PC-3 (cell line): ENCODE data around the gene CHST8. TPM values are rescaled to one million over a fixed set of nuclear protein-coding genes. Genes with fewer than 3 reads are reported as not detected.

Source experiments
- ATAC-seq: fragments of 200-7000 bp; cut with Tn5 transposase; 2 replicates; pipeline ENCODE4 v1.9.1; 2020; ENCODE audit warnings: mild to moderate bottlenecking, moderate library complexity
- BruUV-seq: library from RNA; stranded (reverse); fragments of 400-500 nt; replicated peaks from 2 replicates; lab custom pipeline; 2021; lab: Mats Ljungman, UMichigan
- CTCF ChIA-PET: fragments of 300-600 bp; sonication (Branson Sonifier 250); formaldehyde crosslinking; loops from one replicate; lab custom pipeline; 2022; ENCODE audit warnings: antibody characterized with exemption; lab: Charles Lee
- POLR2A ChIA-PET: fragments of 300-600 bp; sonication (Branson Sonifier 250); formaldehyde crosslinking; loops from one replicate; lab custom pipeline; 2022; ENCODE audit warnings: antibody characterized with exemption; ENCODE audit not compliant: unreplicated experiment; lab: Charles Lee
- DNase-seq: peaks from one replicate; pipeline ENCODE4 v3.0.0-alpha.2; 2015
- H2AFZ ChIP-seq: fragments of 300-600 bp; sonication (generic); 2 replicates; pipeline ENCODE4 v1.6.0; 2016; ENCODE audit warnings: antibody characterized with exemption, low read length
- H3F3A ChIP-seq: fragments of 300-600 bp; sonication (generic); one replicate; pipeline ENCODE4 v1.6.0; 2017; ENCODE audit warnings: antibody characterized with exemption, low read length, control low read depth, mild to moderate bottlenecking; ENCODE audit not compliant: unreplicated experiment
- H3K27ac ChIP-seq: fragments of 300-600 bp; sonication (generic); 2 replicates; pipeline ENCODE4 v1.5.1; 2016; ENCODE audit warnings: mild to moderate bottlenecking, low read length
- H3K27me3 ChIP-seq: fragments of 300-600 bp; sonication (generic); 2 replicates; pipeline ENCODE4 v1.6.1; 2016; ENCODE audit warnings: low read length, mixed read lengths
- H3K36me3 ChIP-seq: fragments of 300-600 bp; sonication (generic); 2 replicates; pipeline ENCODE4 v1.6.1; 2016; ENCODE audit warnings: low read depth, mixed run types, low read length, mixed read lengths
- H3K4me1 ChIP-seq: fragments of 300-600 bp; sonication (generic); 2 replicates; pipeline ENCODE4 v1.5.1; 2016; ENCODE audit warnings: low read length; ENCODE audit not compliant: insufficient read depth
- H3K4me2 ChIP-seq: fragments of 300-600 bp; sonication (generic); 2 replicates; pipeline ENCODE4 v1.6.0; 2016; ENCODE audit warnings: low read length
- H3K4me3 ChIP-seq: fragments of 300-600 bp; sonication (generic); 2 replicates; pipeline ENCODE4 v1.5.1; 2016; ENCODE audit warnings: mild to moderate bottlenecking, low read length, mixed read lengths
- H3K79me2 ChIP-seq: fragments of 300-600 bp; sonication (generic); 2 replicates; pipeline ENCODE4 v1.6.1; 2017; ENCODE audit warnings: low read length, mixed read lengths
- H3K9ac ChIP-seq: fragments of 300-600 bp; sonication (generic); 2 replicates; pipeline ENCODE4 v1.6.0; 2016; ENCODE audit warnings: mild to moderate bottlenecking, low read length
- H3K9me2 ChIP-seq: fragments of 300-600 bp; sonication (generic); replicated peaks from 2 replicates; pipeline ENCODE4 v1.6.1; 2016; ENCODE audit warnings: mixed run types, low read length, mixed read lengths
- H3K9me3 ChIP-seq: fragments of 300-600 bp; sonication (generic); 2 replicates; pipeline ENCODE4 v1.6.1; 2016; ENCODE audit warnings: low read length, mixed read lengths
- H4K20me1 ChIP-seq: fragments of 300-600 bp; sonication (generic); 2 replicates; pipeline ENCODE4 v1.6.1; 2016; ENCODE audit warnings: low read length, mixed read lengths
- EZH2 ChIP-seq: fragments of 300-600 bp; sonication (generic); IDR thresholded peaks from one replicate; pipeline ENCODE4 v1.6.1; 2017; ENCODE audit warnings: antibody characterized with exemption, mild to moderate bottlenecking, low read length; ENCODE audit not compliant: unreplicated experiment
- EZH2phosphoT487 ChIP-seq: fragments of 300-600 bp; sonication (generic); IDR thresholded peaks from 2 replicates; pipeline ENCODE4 v1.6.1; 2018; ENCODE audit warnings: mild to moderate bottlenecking, antibody characterized with exemption, low read length, borderline replicate concordance
- intact Hi-C: fragments of 100-400 bp; cut with micrococcal nuclease; formaldehyde crosslinking; loops from 2 replicates; pipeline ENCODE4 v1.9.0; 2023
- total RNA-seq: library from RNA; depleted of rRNA; stranded (reverse); fragments of >200 nt; gene quantifications from 2 replicates; pipeline ENCODE4 v1.2.3, GENCODE V29; 2014
- TF ChIP-seq, protein P1 (sequence below): fragments of 300-600 bp; sonication (generic); conservative IDR thresholded peaks from 2 replicates; pipeline ENCODE4 v1.5.1; 2017; ENCODE audit warnings: antibody characterized with exemption, low read depth, mild to moderate bottlenecking, low read length

CHST8 gene
- total RNA-seq, 1 experiment from 2014 or later: 0.36 TPM

DNA sequence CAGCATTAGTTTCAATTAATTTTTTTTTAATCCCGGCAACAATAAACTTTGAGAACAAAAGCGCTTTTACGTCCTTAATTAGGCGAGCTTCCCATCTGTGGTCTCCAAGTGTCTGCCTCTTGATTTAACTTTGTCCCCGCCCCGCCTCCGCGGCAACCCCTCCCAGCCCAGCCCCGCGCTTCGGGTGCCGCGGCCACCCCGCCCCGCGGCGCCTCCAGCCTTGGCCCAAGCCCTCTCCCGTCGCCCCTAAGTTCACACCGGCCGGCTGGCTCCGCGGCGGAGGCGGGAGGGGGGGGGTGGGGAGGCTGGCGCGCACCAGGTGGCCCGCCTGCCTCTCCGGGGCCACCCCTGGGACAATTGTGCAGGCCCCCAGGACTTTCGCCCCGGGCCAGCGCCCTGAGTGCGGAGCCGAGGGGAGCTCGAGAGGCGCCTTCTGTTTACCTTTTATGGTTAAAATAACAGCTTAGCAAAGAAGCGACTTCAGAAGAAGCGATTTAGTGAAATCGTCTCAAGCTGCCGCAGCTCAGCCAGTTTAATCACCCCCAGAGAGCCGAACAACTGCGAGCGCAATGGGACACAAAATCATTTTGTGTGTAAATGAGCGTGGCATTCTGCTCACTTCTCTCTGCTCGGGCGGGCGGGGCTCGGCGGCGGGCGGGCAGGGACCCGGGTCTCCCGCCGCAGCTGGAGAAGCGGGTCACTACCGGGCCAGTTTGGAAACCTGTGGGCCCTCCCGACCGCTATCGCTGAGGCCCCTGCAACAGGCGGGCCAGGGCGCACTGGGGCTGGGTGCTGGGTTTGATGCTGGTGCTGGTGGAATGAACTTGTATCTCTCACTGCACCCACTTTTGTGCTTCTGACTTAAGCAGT is 176.3 kb downstream of the CHST8 start:
- Histone ChIP-seq H3K79me2 (peaks cover 8% of the 10 kb centered on the region), H3K27me3 (no peaks in the 10 kb centered on the region), H3K27ac (no peak overlapping the region), H3K9me3 (no peaks in the 10 kb centered on the region), H3K4me1 (peaks cover 6% of the 10 kb centered on the region; the same call in 1 of the 2 replicates), H3K4me3 (peak overlapping the region; percentile 83), H3K36me3 (no peaks in the 10 kb centered on the region; the same call in 1 of the 2 replicates), H4K20me1 (no peaks in the 10 kb centered on the region), H3K9ac (peak overlapping the region; percentile 84), H2AFZ (peak overlapping the region; percentile 66; the same call in 1 of the 2 replicates), H3K9me2 (no peaks in the 10 kb centered on the region), H3K4me2 (peak overlapping the region; percentile 91), H3F3A (no peaks in the 10 kb centered on the region)
- no peak for DNase-seq
- TF ChIP-seq EZH2phosphoT487: no peak
- ChIA-PET POLR2A (interaction anchor here (1.5 kb wide), 1 partner anchor 22 kb away, joined by 17 read pairs; no protein-coding TSS in a partner anchor), CTCF (interaction anchor here (1.2 kb wide), 1 partner anchor 200 kb away, joined by 8 read pairs; no protein-coding TSS in a partner anchor)
- BruUV-seq: no TSS peak
- ATAC-seq: no peak
- intact Hi-C loops: loop anchor here (2.0 kb wide), 1 partner anchor 23 kb away; no protein-coding TSS in a partner anchor

DNA sequence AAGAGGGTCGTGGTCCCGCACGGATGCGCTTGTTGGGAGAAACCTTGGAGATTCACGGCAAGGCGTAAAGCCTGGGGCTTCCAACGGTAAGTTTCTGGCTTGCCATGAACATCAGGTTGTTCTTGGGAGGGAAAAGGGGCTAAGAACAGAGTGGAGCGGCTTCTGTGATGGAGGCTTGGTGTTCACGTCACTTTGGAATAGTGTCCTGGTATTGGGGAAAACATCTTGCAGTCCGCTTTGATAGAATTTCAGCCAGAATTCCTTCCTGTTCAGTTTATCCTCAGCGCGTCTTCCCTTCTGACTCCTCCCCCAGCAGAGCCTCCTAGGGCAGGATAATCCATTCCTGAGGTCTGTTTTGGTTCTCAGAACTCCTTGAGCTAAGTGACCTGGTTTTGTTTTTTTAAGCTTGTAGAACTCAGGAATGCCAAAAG is 176.9 kb downstream of the CHST8 start:
- no peaks in the 10 kb centered on the region for H3K9me2 ChIP-seq
- no peak overlapping the region for H3K27ac ChIP-seq
- TF ChIP-seq, protein P1, sequence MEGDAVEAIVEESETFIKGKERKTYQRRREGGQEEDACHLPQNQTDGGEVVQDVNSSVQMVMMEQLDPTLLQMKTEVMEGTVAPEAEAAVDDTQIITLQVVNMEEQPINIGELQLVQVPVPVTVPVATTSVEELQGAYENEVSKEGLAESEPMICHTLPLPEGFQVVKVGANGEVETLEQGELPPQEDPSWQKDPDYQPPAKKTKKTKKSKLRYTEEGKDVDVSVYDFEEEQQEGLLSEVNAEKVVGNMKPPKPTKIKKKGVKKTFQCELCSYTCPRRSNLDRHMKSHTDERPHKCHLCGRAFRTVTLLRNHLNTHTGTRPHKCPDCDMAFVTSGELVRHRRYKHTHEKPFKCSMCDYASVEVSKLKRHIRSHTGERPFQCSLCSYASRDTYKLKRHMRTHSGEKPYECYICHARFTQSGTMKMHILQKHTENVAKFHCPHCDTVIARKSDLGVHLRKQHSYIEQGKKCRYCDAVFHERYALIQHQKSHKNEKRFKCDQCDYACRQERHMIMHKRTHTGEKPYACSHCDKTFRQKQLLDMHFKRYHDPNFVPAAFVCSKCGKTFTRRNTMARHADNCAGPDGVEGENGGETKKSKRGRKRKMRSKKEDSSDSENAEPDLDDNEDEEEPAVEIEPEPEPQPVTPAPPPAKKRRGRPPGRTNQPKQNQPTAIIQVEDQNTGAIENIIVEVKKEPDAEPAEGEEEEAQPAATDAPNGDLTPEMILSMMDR: no peak
- no peak for TF ChIP-seq EZH2
- TF ChIP-seq EZH2phosphoT487: no peak
- TSS peak; percentile 28 for BruUV-seq
- CTCF ChIA-PET: no interaction called here
- peaks cover 6% of the 10 kb centered on the region; the same call in 1 of the 2 replicates for H3K4me1 ChIP-seq
- no peaks in the 10 kb centered on the region for H4K20me1 ChIP-seq
- H3K36me3 ChIP-seq: no peaks in the 10 kb centered on the region; the same call in 1 of the 2 replicates
- no peak for DNase-seq
- H3K9ac ChIP-seq: no peak overlapping the region
- intact Hi-C loops: no loop called here
- POLR2A ChIA-PET: no interaction called here
- no peak overlapping the region for H3K4me3 ChIP-seq
- ATAC-seq: no peak
- H3F3A ChIP-seq: no peaks in the 10 kb centered on the region
- H3K4me2 ChIP-seq: no peak overlapping the region
- H3K9me3 ChIP-seq: no peaks in the 10 kb centered on the region
- peaks cover 8% of the 10 kb centered on the region for H3K79me2 ChIP-seq
- no peaks in the 10 kb centered on the region for H3K27me3 ChIP-seq
- no peak overlapping the region for H2AFZ ChIP-seq

DNA sequence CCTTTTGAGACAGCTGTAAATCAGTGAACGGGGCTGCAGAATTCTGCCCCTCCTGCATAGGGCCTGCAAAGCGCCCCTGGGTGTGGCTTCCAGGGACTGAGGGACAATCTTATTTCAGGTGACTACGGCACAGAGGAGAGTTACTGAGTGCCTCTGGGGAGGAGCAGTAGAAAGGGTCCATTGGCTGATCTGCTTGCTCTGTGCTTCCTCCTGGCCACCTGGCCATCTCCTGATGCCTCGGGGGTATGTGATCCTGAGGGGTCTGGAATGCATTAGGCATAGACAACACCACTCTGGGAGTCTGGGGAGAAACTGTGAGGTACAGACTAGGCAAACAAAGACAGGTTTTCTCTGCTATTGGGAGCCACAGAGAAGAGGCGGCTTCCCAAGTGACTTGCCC is 177.7 kb downstream of the CHST8 start:
- no peak overlapping the region for H2AFZ ChIP-seq
- H4K20me1 ChIP-seq: no peaks in the 10 kb centered on the region
- intact Hi-C loops: no loop called here
- no TSS peak for BruUV-seq
- peaks cover 8% of the 10 kb centered on the region for H3K79me2 ChIP-seq
- no peaks in the 10 kb centered on the region for H3K27me3 ChIP-seq
- TF ChIP-seq EZH2 (no peak), EZH2phosphoT487 (no peak)
- TF ChIP-seq, protein P1: no peak
- H3F3A ChIP-seq: no peaks in the 10 kb centered on the region
- ATAC-seq: no peak
- H3K9me2 ChIP-seq: no peaks in the 10 kb centered on the region
- H3K4me3 ChIP-seq: no peak overlapping the region
- H3K4me2 ChIP-seq: no peak overlapping the region
- DNase-seq: no peak
- no peaks in the 10 kb centered on the region; the same call in 1 of the 2 replicates for H3K36me3 ChIP-seq
- no peaks in the 10 kb centered on the region for H3K9me3 ChIP-seq
- peaks cover 8% of the 10 kb centered on the region; the same call in 1 of the 2 replicates for H3K4me1 ChIP-seq
- no peak overlapping the region for H3K27ac ChIP-seq
- H3K9ac ChIP-seq: no peak overlapping the region
- CTCF ChIA-PET: no interaction called here
- POLR2A ChIA-PET: no interaction called here
